Endodermal cell (in vitro differentiated cells): Measurements from ENCODE around the gene UBL4B. TPM values are rescaled to one million over a fixed set of nuclear protein-coding genes. Genes with fewer than 3 reads are reported as not detected.

Experiments used
- DNase-seq: peaks from one replicate; pipeline ENCODE4 v3.0.0-alpha.2; 2017
- H3K27ac ChIP-seq: 2 replicates; pipeline ENCODE4 v1.5.1; 2013; ENCODE audit warnings: mild to moderate bottlenecking, low read depth, low read length, moderate library complexity
- H3K27me3 ChIP-seq: 2 replicates; pipeline ENCODE4 v1.6.1; 2013; ENCODE audit warnings: mild to moderate bottlenecking, low read length, moderate library complexity; ENCODE audit not compliant: insufficient read depth, control insufficient read depth, poor library complexity, severe bottlenecking
- H3K36me3 ChIP-seq: 2 replicates; pipeline ENCODE4 v1.7.0; 2013; ENCODE audit warnings: mild to moderate bottlenecking, low read length, moderate library complexity; ENCODE audit not compliant: control insufficient read depth, insufficient read depth
- H3K4me1 ChIP-seq: one replicate; pipeline ENCODE4 v1.7.0; 2013; ENCODE audit warnings: low read length; ENCODE audit not compliant: control insufficient read depth, insufficient read depth
- H3K4me3 ChIP-seq: 2 replicates; pipeline ENCODE4 v1.5.1; 2013; ENCODE audit warnings: mild to moderate bottlenecking, low read length, moderate library complexity
- H3K9ac ChIP-seq: 2 replicates; pipeline ENCODE4 v1.6.1; 2013; ENCODE audit warnings: mild to moderate bottlenecking, low read length, moderate library complexity; ENCODE audit not compliant: poor library complexity, severe bottlenecking; ENCODE audit errors: extremely low read depth
- H3K9me3 ChIP-seq: 2 replicates; pipeline ENCODE4 v1.6.1; 2013; ENCODE audit warnings: mild to moderate bottlenecking, low read length, moderate library complexity; ENCODE audit not compliant: control insufficient read depth
- H3K27ac Mint-ChIP-seq: 2 replicates; pipeline ENCODE4 v1.8.0; 2020; ENCODE audit warnings: mixed read lengths
- H3K27me3 Mint-ChIP-seq: 2 replicates; pipeline ENCODE4 v1.8.0; 2021; ENCODE audit warnings: mild to moderate bottlenecking, mixed read lengths; ENCODE audit not compliant: insufficient read depth
- H3K36me3 Mint-ChIP-seq: 2 replicates; pipeline ENCODE4 v1.8.0; 2020; ENCODE audit warnings: low read depth, mixed read lengths
- H3K4me1 Mint-ChIP-seq: 2 replicates; pipeline ENCODE4 v1.8.0; 2020; ENCODE audit warnings: mixed read lengths
- H3K4me3 Mint-ChIP-seq: 2 replicates; pipeline ENCODE4 v1.8.0; 2020; ENCODE audit warnings: mild to moderate bottlenecking, moderate library complexity, mixed read lengths
- H3K9me3 Mint-ChIP-seq: 2 replicates; pipeline ENCODE4 v1.8.0; 2020; ENCODE audit warnings: mild to moderate bottlenecking, mixed read lengths
- CTCF ChIP-seq: fragments of 200-600 bp; sonication (generic); conservative IDR thresholded peaks from 2 replicates; pipeline ENCODE4 v1.5.0; 2021; ENCODE audit warnings: antibody characterized with exemption, mild to moderate bottlenecking
- WGBS, 2 experiments: methylation state at CpG; one replicate each; pipeline versions ENCODE4 v1.1.5 to v1.1.7; 2013; ENCODE audit warnings: missing lambda C conversion rate in 2 of 2, mixed read lengths in 1 of 2; ENCODE audit not compliant: insufficient coverage in 1 of 2, insufficient read length in 1 of 2; 5-methylcytosine and 5-hydroxymethylcytosine counted together
- total RNA-seq, 2 donors: library from RNA; stranded (reverse); fragmentation: NEBNext Ultra II Directional in 1 of 2; extraction: Animal tissue kit (Norgen Biotek cat#: 25700) in 1 of 2; gene quantifications; 2 replicates in 1 of 2; 3 replicates in 1 of 2; pipeline ENCODE4 v1.2.1, GENCODE V29; 2021

The UBL4B gene
- total RNA-seq, 2 donors from 2014 or later: not detected

- Histone ChIP-seq H3K4me1 (no peaks in the 10 kb centered on the region), H3K27me3 (no peaks in the 10 kb centered on the region), H3K36me3 (no peaks in the 10 kb centered on the region), H3K9me3 (peaks cover 5% of the 10 kb centered on the region), H3K27ac (no peak overlapping the region), H3K4me3 (no peak overlapping the region), H3K9ac (no peak overlapping the region)
- Mint-ChIP-seq H3K4me3 (no peak overlapping the region), H3K9me3 (peaks cover 24% of the 10 kb centered on the region), H3K4me1 (no peaks in the 10 kb centered on the region), H3K27ac (no peak overlapping the region), H3K27me3 (peaks cover 36% of the 10 kb centered on the region), H3K36me3 (peaks cover 4% of the 10 kb centered on the region)
- 73 to 79% methylated on average over 5 to 7 of the region's 7 CpGs for WGBS, 2 experiments
- no peak for TF ChIP-seq CTCF
- DNase-seq: no peak
These were observed 6.6 kb downstream of the UBL4B start for GRCh38 chr1:110118636-110119396.

- H3K9me3 ChIP-seq: peaks cover 6% of the 10 kb centered on the region
- 97 to 100% methylated on average over 1 to 2 of the region's 3 CpGs for WGBS, 2 experiments
- no peaks in the 10 kb centered on the region for H3K4me1 ChIP-seq
- Mint-ChIP-seq H3K27ac (no peak overlapping the region), H3K4me3 (no peak overlapping the region), H3K9me3 (peaks cover 27% of the 10 kb centered on the region), H3K27me3 (peaks cover 37% of the 10 kb centered on the region), H3K4me1 (no peaks in the 10 kb centered on the region), H3K36me3 (peaks cover 4% of the 10 kb centered on the region)
- no peak overlapping the region for H3K4me3 ChIP-seq
- TF ChIP-seq CTCF: no peak
- H3K27ac ChIP-seq: no peak overlapping the region
- H3K9ac ChIP-seq: no peak overlapping the region
- no peaks in the 10 kb centered on the region for H3K27me3 ChIP-seq
- no peaks in the 10 kb centered on the region for H3K36me3 ChIP-seq
- DNase-seq: no peak
These were observed 7.6 kb downstream of the UBL4B start for GRCh38 chr1:110119843-110120242.

GRCh38 chr1:110120960-110121561, 8.8 kb downstream of the UBL4B start:
- Histone ChIP-seq H3K4me1 (no peaks in the 10 kb centered on the region), H3K27ac (no peak overlapping the region), H3K4me3 (no peak overlapping the region), H3K9ac (no peak overlapping the region), H3K9me3 (peaks cover 7% of the 10 kb centered on the region), H3K27me3 (no peaks in the 10 kb centered on the region), H3K36me3 (no peaks in the 10 kb centered on the region)
- Mint-ChIP-seq H3K36me3 (peaks cover 4% of the 10 kb centered on the region), H3K4me1 (no peaks in the 10 kb centered on the region), H3K27ac (no peak overlapping the region), H3K4me3 (no peak overlapping the region), H3K27me3 (peaks cover 31% of the 10 kb centered on the region), H3K9me3 (peaks cover 27% of the 10 kb centered on the region)
- DNase-seq: no peak
- 40 to 77% methylated on average over 2 to 12 of the region's 12 CpGs for WGBS, 2 experiments
- no peak for TF ChIP-seq CTCF
